Astrocyte of the hippocampus (primary cell): ENCODE data around the gene PRRC2A.
A peak's percentile ranks its signal among the peaks of the same experiment; 100 is the strongest.

Experiments
- DNase-seq: peaks from one replicate; pipeline ENCODE4 v3.0.0; 2011; ENCODE audit warnings: low read depth, low spot score

The PRRC2A gene

DNA sequence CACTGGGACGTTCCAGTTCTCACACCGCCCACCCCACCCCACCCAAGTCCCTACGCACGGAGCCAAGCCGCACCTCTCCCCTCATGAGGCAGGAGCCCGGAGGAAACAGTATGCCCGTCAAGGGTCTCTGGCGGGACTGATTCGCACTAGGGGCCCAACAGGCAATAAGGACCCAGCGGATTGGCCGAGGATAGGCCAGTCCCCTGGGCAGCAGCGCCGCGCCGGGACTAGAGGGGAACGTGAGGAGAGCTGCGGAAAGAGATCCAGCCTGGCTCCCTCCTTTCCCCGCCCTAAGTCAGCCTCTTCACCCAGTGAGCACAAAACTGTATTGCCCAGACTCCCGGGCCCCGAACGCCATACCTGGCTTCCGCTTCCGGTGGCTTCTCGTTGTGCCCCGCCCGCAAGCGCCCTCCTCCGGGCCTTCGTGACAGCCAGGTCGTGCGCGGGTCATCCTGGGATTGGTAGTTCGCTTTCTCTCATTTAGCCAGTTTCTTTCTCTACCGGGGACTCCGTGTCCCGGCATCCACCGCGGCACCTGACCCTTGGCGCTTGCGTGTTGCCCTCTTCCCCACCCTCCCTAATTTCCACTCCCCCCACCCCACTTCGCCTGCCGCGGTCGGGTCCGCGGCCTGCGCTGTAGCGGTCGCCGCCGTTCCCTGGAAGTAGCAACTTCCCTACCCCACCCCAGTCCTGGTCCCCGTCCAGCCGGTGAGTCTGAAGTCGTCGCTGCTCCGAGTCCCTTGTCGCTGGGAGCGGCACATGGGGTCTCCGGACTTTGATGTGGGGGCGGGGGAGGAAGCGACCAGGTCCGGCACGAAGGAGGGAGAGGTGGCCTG lies 45.2 kb downstream of the PRRC2A start, which contains the start of gene CSNK2B:
TSS of gene CSNK2B (plus strand) at position 580 of the 836 bp plus-strand sequence. CDS start 752 bp downstream, outside the sequence.
- DNase-seq, result peak; percentile 99

DNA sequence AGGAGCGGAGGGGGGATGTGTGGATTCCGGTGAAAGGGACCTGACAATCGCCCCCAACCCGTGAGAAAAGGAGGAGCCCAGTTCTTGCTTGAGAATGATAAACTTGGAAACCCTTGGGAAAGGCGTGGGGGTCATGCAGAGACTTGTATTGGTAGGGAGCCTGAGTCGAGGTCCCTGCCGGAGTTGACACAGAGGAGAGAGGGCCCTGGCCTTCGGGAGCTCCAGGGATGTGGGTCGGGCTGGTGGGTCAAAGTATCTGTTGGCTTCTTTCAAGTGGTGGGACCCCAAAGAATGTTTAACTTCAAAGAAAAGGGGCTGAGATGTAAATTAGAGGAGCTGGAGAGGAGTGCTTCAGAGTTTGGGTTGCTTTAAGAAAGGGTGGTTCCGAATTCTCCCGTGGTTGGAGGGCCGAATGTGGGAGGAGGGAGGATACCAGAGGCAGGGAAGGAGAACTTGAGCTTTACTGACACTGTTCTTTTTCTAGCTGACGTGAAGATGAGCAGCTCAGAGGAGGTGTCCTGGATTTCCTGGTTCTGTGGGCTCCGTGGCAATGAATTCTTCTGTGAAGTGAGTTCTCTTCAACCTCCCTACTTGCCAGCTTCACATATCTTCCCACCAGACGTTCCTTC lies 45.9 kb downstream of the PRRC2A start:
- DNase-seq, result no peak

DNA sequence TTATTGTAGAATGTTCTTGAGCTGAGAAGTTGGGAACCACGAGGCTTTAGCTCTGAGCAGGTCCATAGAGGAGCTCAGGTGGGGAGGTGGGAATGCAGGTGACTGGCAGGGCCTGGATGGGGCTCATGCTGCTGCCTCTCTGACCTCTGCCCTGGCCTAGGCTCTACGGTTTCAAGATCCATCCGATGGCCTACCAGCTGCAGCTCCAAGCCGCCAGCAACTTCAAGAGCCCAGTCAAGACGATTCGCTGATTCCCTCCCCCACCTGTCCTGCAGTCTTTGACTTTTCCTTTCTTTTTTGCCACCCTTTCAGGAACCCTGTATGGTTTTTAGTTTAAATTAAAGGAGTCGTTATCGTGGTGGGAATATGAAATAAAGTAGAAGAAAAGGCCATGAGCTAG lies 49.2 kb downstream of the PRRC2A start, which contains the start of gene LY6G5B:
TSS of gene LY6G5B (plus strand) at position 301 of the 400 bp plus-strand sequence. CDS start 975 bp downstream, outside the sequence.
- no peak for DNase-seq

- no peak for DNase-seq
Observed at GRCh38 chr6:31676322-31676903, 55.9 kb downstream of the PRRC2A start.

- no peak for DNase-seq
Observed at GRCh38 chr6:31676904-31677303, 56.4 kb downstream of the PRRC2A start.

DNA sequence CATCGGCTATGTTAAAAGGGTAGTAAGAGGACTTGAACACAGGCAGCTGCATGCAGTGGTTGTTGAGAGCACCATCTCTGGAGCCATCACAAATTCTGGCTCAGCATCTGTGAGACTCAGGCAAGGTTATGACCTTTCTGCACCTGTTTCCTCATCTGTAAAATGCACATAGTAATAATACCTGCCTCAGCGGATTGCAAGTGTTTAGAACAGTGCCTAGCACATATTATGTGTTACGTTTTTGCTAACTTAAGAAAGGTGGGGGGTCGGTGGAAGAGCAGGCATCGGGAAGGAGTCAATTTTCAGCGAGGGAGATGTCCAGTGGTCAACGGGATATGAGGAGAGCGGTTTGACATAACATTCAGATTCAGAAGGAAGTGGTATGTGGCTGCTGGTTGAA lies 57.4 kb downstream of the PRRC2A start:
- no peak for DNase-seq

GRCh38 chr6:31680226-31681134 lies 60.0 kb downstream of the PRRC2A start, which contains the start of gene LY6G5C:
Gene LY6G5C, minus strand, starts transcription at chr6:31681067. Its CDS starts 694 bp downstream, at chr6:31680373.
- peak; percentile 93 for DNase-seq

DNA sequence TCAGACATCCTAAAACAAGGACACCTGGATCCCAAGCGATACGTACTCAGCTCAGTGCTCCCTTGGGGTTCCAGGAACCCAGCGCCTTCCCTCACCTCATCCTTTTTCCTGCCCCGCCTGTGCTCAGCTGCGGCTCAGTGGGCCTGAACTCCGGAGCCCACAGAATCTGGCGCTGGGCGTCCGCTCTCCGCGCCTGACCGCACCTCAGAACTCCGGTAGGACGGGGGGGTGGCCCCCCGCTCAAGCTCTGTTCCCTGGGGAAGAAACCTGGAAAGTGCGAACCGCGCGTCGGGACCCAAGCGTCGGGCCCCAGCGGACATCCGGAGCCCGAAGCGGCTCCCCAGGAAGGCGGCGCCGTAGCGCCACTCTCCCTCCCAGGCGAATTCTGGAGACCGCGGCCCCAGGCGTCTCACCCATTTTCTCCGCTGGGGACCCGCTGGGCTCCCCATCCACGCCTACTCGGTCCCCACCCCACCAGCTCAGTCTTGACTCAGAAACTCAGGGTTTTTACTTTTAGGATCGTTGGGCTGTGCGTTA lies 60.7 kb downstream of the PRRC2A start:
- peak; percentile 59 for DNase-seq

DNA sequence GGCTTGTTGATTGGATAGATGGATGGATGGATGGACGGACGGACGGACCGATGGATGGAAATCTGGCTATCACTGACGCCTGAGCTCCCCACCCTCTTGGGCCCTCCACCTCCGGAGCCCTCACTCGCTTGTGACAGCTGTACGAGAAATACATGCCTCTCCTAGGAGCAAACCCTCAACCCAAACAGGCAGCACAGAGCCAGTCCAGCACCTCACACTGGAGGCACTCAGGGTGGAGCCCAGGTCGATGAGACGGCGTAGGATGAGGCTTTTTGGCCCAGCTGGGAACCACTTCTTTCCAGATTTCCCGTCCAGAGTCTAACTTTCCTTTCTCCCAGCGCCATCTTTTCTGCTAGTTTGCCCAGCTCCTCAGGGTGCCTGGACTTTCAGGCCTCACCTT lies 63.1 kb downstream of the PRRC2A start:
- no peak for DNase-seq

- no peak for DNase-seq
Observed at GRCh38 chr6:31686483-31686882, 66.0 kb downstream of the PRRC2A start.

GRCh38 chr6:31687321-31687720 lies 66.8 kb downstream of the PRRC2A start:
- DNase-seq, result no peak
